CD4-positive, alpha-beta T cell (primary cell): ENCODE data around the gene RPL13A. TPM values are rescaled to one million over a fixed set of nuclear protein-coding genes. Genes with fewer than 3 reads are reported as not detected.

ENCODE experiments used
- ATAC-seq: fragments of 200-7000 bp; cut with Tn5 transposase; one replicate; pipeline ENCODE4 v1.10.0; 2022; ENCODE audit warnings: mild to moderate bottlenecking; ENCODE audit not compliant: poor library complexity
- CTCF ChIA-PET: fragments of 350-600 bp; sonication (Branson Sonifier 250); formaldehyde crosslinking; loops from one replicate; lab custom pipeline; 2021; ENCODE audit warnings: antibody characterized with exemption, inconsistent platforms; lab: Charles Lee
- POLR2A ChIA-PET: fragments of 350-600 bp; sonication (Branson Sonifier 250); formaldehyde crosslinking; loops from one replicate; lab custom pipeline; 2021; ENCODE audit warnings: antibody characterized with exemption, inconsistent platforms; lab: Charles Lee
- DNase-seq, 14 experiments: peaks; one replicate each; pipeline ENCODE4 v3.0.0-alpha.2; 2013 to 2020; ENCODE audit warnings: mixed read lengths in 2 of 14
- H3K27ac ChIP-seq, 2 donors: one replicate each; pipeline versions ENCODE4 v1.5.1 to v1.7.0; 2013; ENCODE audit warnings: low read length in 2 of 2, low read depth in 1 of 2, mild to moderate bottlenecking in 1 of 2
- H3K27me3 ChIP-seq, 2 experiments: 1 replicate in 1 of 2; 2 replicates in 1 of 2; pipeline versions ENCODE4 v1.6.1 to v1.7.0; 2013; ENCODE audit warnings: low read length in 2 of 2, control low read depth in 1 of 2, mild to moderate bottlenecking in 1 of 2, moderate library complexity in 1 of 2; ENCODE audit not compliant: insufficient read depth in 2 of 2, control insufficient read depth in 1 of 2
- H3K36me3 ChIP-seq: one replicate; pipeline ENCODE4 v1.6.1; 2013; ENCODE audit warnings: low read length, control low read depth; ENCODE audit not compliant: insufficient read depth
- H3K4me1 ChIP-seq: one replicate; pipeline ENCODE4 v1.6.1; 2013; ENCODE audit warnings: low read length, control low read depth; ENCODE audit not compliant: insufficient read depth
- H3K4me3 ChIP-seq: one replicate; pipeline ENCODE4 v1.5.1; 2013; ENCODE audit warnings: mild to moderate bottlenecking, low read length, moderate library complexity
- H3K9me3 ChIP-seq, 2 experiments: 1 replicate in 1 of 2; 2 replicates in 1 of 2; pipeline versions ENCODE4 v1.6.1 to v1.7.0; 2013; ENCODE audit warnings: low read length in 2 of 2, mild to moderate bottlenecking in 2 of 2, control low read depth in 1 of 2, moderate library complexity in 1 of 2; ENCODE audit not compliant: control insufficient read depth in 1 of 2, insufficient read depth in 1 of 2
- H3K27ac Mint-ChIP-seq: one replicate; pipeline ENCODE4 v1.8.0; 2020; ENCODE audit warnings: mixed read lengths
- H3K27me3 Mint-ChIP-seq: one replicate; pipeline ENCODE4 v1.8.0; 2021; ENCODE audit warnings: mixed read lengths
- H3K36me3 Mint-ChIP-seq: one replicate; pipeline ENCODE4 v1.8.0; 2021; ENCODE audit warnings: low read depth, mixed read lengths
- H3K4me1 Mint-ChIP-seq: one replicate; pipeline ENCODE4 v1.8.0; 2021; ENCODE audit warnings: low read depth, mixed read lengths
- H3K4me3 Mint-ChIP-seq: one replicate; pipeline ENCODE4 v1.8.0; 2020; ENCODE audit warnings: mild to moderate bottlenecking, mixed read lengths
- H3K9me3 Mint-ChIP-seq: one replicate; pipeline ENCODE4 v1.8.0; 2020; ENCODE audit warnings: mixed read lengths
- CTCF ChIP-seq: fragments of 200-600 bp; IDR thresholded peaks from one replicate; pipeline ENCODE4 v1.8.0; 2022; ENCODE audit warnings: antibody characterized with exemption, mild to moderate bottlenecking
- intact Hi-C, 2 experiments: fragments of 100-400 bp; cut with DNase I in 1 of 2; cut with micrococcal nuclease in 1 of 2; formaldehyde crosslinking; loops; one replicate each; pipeline versions ENCODE4 v1.15.1 to v1.9.0; 2023 to 2025; cut with DNase I, micrococcal nuclease
- total RNA-seq, 174 experiments: library from RNA in 2 of 174; stranded (reverse) in 2 of 174; gene quantifications; one replicate each; pipeline ENCODE4 v1.2.3 and lab custom pipeline; 2021 to 2026

The RPL13A gene
- total RNA-seq, 2 experiments from 2014 or later, result 5,328 to 5,481 TPM

- no peaks in the 10 kb centered on the region for H3K27me3 Mint-ChIP-seq
- ChIA-PET POLR2A (interaction anchor here (1.4 to 2.5 kb wide), 4 partner anchors 8 to 185 kb away, joined by 3 to 14 read pairs (median 6); partner anchors contain the start of gene ALDH16A1), CTCF (interaction anchor here (0.8 to 2.2 kb wide), 2 partner anchors 15 to 17 kb away, joined by 3 to 8 read pairs; partner anchors contain the start of gene FLT3LG)
- H3K9me3 Mint-ChIP-seq, result no peaks in the 10 kb centered on the region
- DNase-seq (no peak), ATAC-seq (no peak)
- no peak for TF ChIP-seq CTCF
- Histone ChIP-seq H3K4me1 (peaks cover 80% of the 10 kb centered on the region), H3K36me3 (peaks cover 58% of the 10 kb centered on the region), H3K4me3 (no peak overlapping the region), H3K27ac (no peak overlapping the region), H3K27me3 (no peaks in the 10 kb centered on the region), H3K9me3 (peaks cover 0 to 10% of the 10 kb centered on the region in 2 experiments)
- peaks cover 67% of the 10 kb centered on the region for H3K4me1 Mint-ChIP-seq
- peaks cover 73% of the 10 kb centered on the region for H3K36me3 Mint-ChIP-seq
- intact Hi-C loops, result loop anchor here in 1 of 2 experiments (10.0 kb wide), 1 partner anchor 324 kb away; the partner anchor contains the start of genes FUZ and MED25
- peak overlapping the region; percentile 91 for H3K4me3 Mint-ChIP-seq
- peak overlapping the region; percentile 92 for H3K27ac Mint-ChIP-seq
Measured at GRCh38 chr19:49491030-49491803, 3.8 kb downstream of the RPL13A start.

- H3K27ac ChIP-seq, result peak overlapping the region in 1 of 2 donors; percentile 30
- peaks cover 78% of the 10 kb centered on the region for H3K36me3 Mint-ChIP-seq
- no peak overlapping the region for H3K4me3 ChIP-seq
- H3K4me3 Mint-ChIP-seq, result peak overlapping the region; percentile 73
- peaks cover 0 to 10% of the 10 kb centered on the region in 2 experiments for H3K9me3 ChIP-seq
- ChIA-PET CTCF (interaction anchor here (1.0 to 2.2 kb wide), 2 partner anchors 11 to 18 kb away, joined by 4 to 8 read pairs; partner anchors contain the start of gene FLT3LG), POLR2A (interaction anchor here (0.8 to 2.5 kb wide), 10 partner anchors 8 to 185 kb away, joined by 3 to 14 read pairs (median 4); partner anchors contain the start of genes ALDH16A1 and PRMT1)
- H3K4me1 ChIP-seq, result peaks cover 75% of the 10 kb centered on the region
- H3K36me3 ChIP-seq, result peaks cover 52% of the 10 kb centered on the region
- intact Hi-C loops, result loop anchor here in 1 of 2 experiments (10.0 kb wide), 1 partner anchor 323 kb away; the partner anchor contains the start of genes FUZ and MED25
- DNase-seq (peak in 1 of 14 experiments; percentile 18), ATAC-seq (no peak)
- H3K27me3 ChIP-seq, result no peaks in the 10 kb centered on the region
- TF ChIP-seq CTCF, result no peak
- no peaks in the 10 kb centered on the region for H3K9me3 Mint-ChIP-seq
- H3K27me3 Mint-ChIP-seq, result no peaks in the 10 kb centered on the region
- H3K27ac Mint-ChIP-seq, result peak overlapping the region; percentile 85
- peaks cover 70% of the 10 kb centered on the region for H3K4me1 Mint-ChIP-seq
Measured at GRCh38 chr19:49491804-49492572, 4.6 kb downstream of the RPL13A start.
